ENCODE measurements around the gene CDK12.
"Not testable (repeated sequence)": the region's sequence is repeated elsewhere in the genome, so short reads cannot be mapped to it uniquely, and the experiment has no call there.

Gene CDK12

DNA sequence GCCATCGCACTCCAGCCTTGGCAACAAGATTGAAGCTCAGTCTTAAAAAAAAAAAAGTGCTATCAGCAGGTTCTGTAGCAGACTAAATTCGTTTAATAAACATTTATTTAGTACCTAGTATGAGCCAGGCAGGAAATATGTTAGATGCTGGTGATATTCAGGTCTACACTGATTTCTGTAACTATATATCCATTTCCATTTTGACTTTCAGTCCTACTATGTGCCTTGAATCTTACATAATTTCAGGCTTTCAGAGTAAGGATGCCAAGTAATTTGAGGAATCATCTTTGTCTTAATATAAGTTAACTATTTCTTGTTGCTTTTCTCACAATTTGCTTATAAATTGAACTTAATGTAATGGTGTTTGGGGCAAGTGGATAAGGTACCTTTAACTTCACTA lies 46.2 kb downstream of the CDK12 start:
- DNase-seq (ENCODE audit: low spot score) = no peak

GRCh38 chr17:39508987-39509386 lies 47.7 kb downstream of the CDK12 start:
- no peak for DNase-seq (ENCODE audit: low spot score)

DNA sequence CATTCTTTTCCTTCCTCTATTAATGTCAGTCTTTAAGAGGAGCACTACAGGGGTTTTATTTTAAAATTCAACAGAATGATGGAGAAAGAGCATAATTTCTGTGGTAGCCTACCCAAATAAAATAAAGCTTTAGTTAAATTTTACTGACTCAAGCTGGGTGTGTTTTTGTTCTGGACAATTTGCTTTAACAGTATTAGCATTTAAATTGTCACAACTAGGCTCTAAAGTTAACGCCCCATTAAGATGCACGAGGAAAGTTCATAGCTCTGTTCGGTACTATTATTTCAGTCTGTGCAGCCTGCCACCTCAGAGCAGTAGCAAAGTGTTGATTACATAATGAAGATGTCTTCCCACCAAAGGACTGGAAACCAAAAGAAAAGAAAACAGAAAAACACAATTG lies 52.0 kb downstream of the CDK12 start:
- DNase-seq (ENCODE audit: low spot score) = no peak

- DNase-seq (ENCODE audit: low spot score) = no peak
Observed at GRCh38 chr17:39513915-39514314, 52.6 kb downstream of the CDK12 start.

DNA sequence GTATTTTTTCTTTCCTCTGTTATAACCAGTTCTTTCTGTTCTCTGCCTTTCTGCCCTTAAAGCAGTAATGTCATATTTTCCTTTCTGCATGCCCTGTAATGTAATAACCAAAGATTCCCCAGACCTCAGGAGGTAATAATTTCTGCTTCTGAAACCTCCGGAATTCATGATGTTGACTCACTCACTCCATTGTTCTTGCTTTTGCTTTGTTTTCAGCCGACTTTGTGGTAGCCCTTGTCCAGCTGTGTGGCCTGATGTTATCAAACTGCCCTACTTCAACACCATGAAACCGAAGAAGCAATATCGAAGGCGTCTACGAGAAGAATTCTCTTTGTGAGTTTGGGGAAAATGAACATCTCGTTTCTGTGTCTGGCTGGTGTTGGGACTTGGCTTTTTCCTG lies 55.9 kb downstream of the CDK12 start:
- DNase-seq (ENCODE audit: low spot score) = no peak

GRCh38 chr17:39525801-39526506 lies 64.7 kb downstream of the CDK12 start:
- DNase-seq (ENCODE audit: low spot score) = no peak

DNA sequence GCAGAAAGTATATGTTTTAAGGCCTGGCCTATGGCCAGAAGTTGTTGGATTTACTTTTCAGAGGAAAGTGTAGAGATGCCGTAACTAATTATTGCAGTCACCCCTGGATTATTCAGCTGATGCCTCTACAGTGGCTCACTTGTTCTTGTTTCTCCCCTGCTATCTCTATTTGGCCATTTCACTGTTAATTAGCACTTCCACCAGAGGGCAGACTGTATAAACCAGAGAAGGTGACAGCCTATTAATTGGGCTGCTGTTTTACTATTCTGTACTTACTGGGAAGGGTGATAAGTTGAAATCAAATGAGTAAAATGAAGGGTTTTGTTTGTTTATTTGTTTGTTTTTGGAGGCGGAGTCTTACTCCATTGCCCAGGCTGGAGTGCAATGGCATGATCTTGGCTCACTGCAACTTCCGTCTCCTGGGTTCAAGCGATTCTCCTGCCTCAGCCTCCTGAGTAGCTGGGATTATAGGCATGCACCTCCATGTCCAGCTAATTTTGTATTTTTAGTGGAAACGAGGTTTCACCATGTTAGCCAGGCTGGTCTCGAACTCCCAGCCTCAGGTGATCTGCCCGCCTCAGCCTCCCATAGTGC lies 66.0 kb downstream of the CDK12 start:
- DNase-seq (ENCODE audit: low spot score) = no peak

- DNase-seq (ENCODE audit: low spot score) = no peak
Observed at GRCh38 chr17:39529455-39529854, 68.2 kb downstream of the CDK12 start.

DNA sequence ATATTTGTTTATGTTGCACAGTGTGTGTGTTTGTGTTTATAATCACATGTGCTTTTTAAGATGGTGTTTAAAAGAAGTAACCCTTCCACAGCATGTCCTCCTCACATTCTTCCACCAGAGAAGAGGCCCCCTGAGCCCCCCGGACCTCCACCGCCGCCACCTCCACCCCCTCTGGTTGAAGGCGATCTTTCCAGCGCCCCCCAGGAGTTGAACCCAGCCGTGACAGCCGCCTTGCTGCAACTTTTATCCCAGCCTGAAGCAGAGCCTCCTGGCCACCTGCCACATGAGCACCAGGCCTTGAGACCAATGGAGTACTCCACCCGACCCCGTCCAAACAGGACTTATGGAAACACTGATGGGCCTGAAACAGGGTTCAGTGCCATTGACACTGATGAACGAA lies 69.2 kb downstream of the CDK12 start:
- no peak for DNase-seq (ENCODE audit: low spot score)

DNA sequence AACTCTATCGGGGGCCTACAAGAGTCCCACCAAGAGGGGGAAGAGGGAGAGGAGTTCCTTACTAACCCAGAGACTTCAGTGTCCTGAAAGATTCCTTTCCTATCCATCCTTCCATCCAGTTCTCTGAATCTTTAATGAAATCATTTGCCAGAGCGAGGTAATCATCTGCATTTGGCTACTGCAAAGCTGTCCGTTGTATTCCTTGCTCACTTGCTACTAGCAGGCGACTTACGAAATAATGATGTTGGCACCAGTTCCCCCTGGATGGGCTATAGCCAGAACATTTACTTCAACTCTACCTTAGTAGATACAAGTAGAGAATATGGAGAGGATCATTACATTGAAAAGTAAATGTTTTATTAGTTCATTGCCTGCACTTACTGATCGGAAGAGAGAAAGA lies 70.0 kb downstream of the CDK12 start:
- DNase-seq (ENCODE audit: low spot score) = no peak

DNA sequence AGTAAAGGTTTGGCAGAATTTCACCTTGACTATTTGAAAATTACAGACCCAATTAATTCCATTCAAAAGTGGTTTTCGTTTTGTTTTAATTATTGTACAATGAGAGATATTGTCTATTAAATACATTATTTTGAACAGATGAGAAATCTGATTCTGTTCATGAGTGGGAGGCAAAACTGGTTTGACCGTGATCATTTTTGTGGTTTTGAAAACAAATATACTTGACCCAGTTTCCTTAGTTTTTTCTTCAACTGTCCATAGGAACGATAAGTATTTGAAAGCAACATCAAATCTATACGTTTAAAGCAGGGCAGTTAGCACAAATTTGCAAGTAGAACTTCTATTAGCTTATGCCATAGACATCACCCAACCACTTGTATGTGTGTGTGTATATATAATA lies 72.6 kb downstream of the CDK12 start:
- no peak for DNase-seq (ENCODE audit: low spot score)

- no peak for DNase-seq (ENCODE audit: low spot score)
Observed at GRCh38 chr17:39534768-39535405, 73.6 kb downstream of the CDK12 start.

DNA sequence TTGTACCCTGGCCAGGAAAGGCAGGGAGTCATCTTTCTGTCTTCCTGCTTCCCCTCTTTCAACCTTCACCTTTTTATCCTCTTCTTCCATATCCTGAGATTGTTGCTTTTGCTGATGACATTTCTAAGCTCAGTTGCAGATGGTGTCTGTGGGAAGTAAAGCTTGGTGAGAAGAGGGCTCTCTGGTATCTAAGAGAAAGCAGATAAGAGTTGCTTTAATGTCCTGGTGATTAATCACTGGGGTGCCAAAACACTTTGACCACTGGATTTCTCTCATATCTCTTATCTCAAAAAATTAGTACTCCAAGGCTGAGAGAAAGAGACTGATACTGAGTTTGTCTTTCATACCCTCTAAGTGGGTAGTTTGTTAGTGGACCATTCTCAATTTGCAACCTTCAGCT lies 75.2 kb downstream of the CDK12 start:
- DNase-seq (ENCODE audit: low spot score) = no peak

GRCh38 chr17:39537364-39537763 lies 76.1 kb downstream of the CDK12 start:
- DNase-seq (ENCODE audit: low spot score) = not testable (repeated sequence)

GRCh38 chr17:39538866-39539265 lies 77.6 kb downstream of the CDK12 start:
- DNase-seq (ENCODE audit: low spot score) = no peak

- no peak for DNase-seq (ENCODE audit: low spot score)
Observed at GRCh38 chr17:39540611-39541010, 79.3 kb downstream of the CDK12 start.

DNA sequence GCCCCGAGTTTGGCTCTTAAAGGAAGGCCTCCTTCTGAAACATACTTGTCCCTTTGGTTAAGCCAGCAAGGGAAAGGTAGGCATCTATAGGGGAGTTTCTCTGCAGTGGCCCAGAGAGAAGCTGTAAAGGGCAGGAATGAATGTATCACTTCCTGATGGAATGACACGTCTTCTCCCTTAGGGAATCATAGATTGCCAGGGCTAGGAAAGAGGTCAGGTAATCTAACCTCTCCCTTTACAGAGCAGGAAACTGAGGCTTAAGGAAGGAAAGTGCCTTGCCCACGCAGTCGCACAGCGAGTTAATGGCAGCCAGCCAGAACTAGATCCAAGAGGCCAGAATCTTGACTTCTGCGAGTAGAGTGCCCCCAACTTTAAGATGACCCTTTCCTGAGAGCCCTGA lies 80.4 kb downstream of the CDK12 start:
- no peak for DNase-seq (ENCODE audit: low spot score)

GRCh38 chr17:39543176-39543575 lies 81.9 kb downstream of the CDK12 start:
- no peak for DNase-seq (ENCODE audit: low spot score)

GRCh38 chr17:39543664-39544063 lies 82.4 kb downstream of the CDK12 start:
- DNase-seq (ENCODE audit: low spot score) = no peak

- DNase-seq (ENCODE audit: low spot score) = not testable (repeated sequence)
Observed at GRCh38 chr17:39544361-39544760, 83.1 kb downstream of the CDK12 start.

- DNase-seq (ENCODE audit: low spot score) = no peak
Observed at GRCh38 chr17:39547713-39548478, 86.6 kb downstream of the CDK12 start.

DNA sequence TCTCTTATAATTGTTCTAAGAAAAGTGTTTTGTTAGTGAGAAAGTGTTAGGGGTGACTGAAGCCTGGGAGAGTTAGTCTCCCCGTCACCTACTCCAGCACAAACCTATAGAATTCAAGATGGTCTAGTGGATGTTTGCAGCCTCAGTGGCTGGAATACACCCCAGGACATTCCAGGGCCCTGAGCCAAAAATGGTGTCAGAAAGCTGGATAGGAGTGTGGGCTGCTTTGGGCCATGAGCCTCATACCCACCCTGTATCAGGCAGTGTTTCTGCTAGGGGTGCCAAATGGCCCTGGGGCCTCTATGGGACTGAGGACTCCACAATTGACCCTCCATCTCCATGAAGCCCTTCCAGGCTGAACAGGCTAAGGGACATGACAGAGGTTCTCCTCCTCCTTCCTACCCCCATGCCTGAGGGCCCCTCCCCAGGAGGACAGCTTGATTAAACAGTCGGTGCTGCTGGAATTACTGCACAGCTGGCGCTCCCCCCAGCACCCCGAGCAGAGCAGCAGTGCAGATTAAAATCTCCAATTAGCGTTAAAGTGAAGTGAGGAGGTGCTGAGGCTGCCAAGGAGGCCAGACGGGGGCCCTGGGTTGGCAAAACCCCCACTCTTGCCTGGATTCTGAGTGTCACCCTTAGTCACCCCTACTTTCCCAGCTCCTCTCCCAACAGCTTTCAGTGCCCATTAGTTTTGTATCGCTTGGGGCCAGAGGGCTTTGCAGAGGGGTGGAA lies 87.4 kb downstream of the CDK12 start:
- DNase-seq (ENCODE audit: low spot score) = no peak

All from putamen (tissue), 1 donor.